H1 (cell line): ENCODE results near the gene PEX14. TPM values are rescaled to one million over a fixed set of nuclear protein-coding genes. Genes with fewer than 3 reads are reported as not detected.

Experiments used
- CTCF ChIA-PET: fragments of 300-600 bp; sonication (Branson Sonifier 250); formaldehyde crosslinking; loops from one replicate; lab custom pipeline; 2021; ENCODE audit not compliant: partially characterized antibody; lab: Charles Lee
- POLR2A ChIA-PET: fragments of 300-600 bp; sonication (Branson Sonifier 250); formaldehyde crosslinking; loops from one replicate; lab custom pipeline; 2021; ENCODE audit warnings: inconsistent platforms; ENCODE audit not compliant: partially characterized antibody; lab: Charles Lee
- DNase-seq, 2 experiments: peaks; one replicate each; pipeline versions ENCODE4 v3.0.0 to v3.0.0-alpha.2; 2010 to 2022; ENCODE audit warnings: low spot score in 2 of 2, low read depth in 1 of 2, mixed read lengths in 1 of 2
- FAIRE-seq: peaks from 2 replicates; lab custom pipeline; 2011; peaks lifted over from hg19 to GRCh38; lab: Jason Lieb, UNC
- H2AFZ ChIP-seq: 2 replicates; pipeline ENCODE4 v1.8.1; 2012; ENCODE audit warnings: low read length, inconsistent platforms
- H2AK5ac ChIP-seq: 2 replicates; pipeline ENCODE4 v1.6.1; 2013; ENCODE audit warnings: low read depth, low read length
- H2BK120ac ChIP-seq: replicated peaks from 2 replicates; pipeline ENCODE3; 2013; ENCODE audit warnings: low read depth, low read length, inconsistent platforms
- H2BK12ac ChIP-seq: 2 replicates; pipeline ENCODE4 v1.6.1; 2013; ENCODE audit warnings: low read depth, low read length
- H2BK15ac ChIP-seq: 2 replicates; pipeline ENCODE4 v1.6.1; 2013; ENCODE audit warnings: low read length
- H2BK20ac ChIP-seq: 2 replicates; pipeline ENCODE4 v1.6.1; 2013; ENCODE audit warnings: low read length
- H2BK5ac ChIP-seq: 2 replicates; pipeline ENCODE4 v1.6.1; 2013; ENCODE audit warnings: low read depth, low read length
- H3K14ac ChIP-seq: 2 replicates; pipeline ENCODE4 v1.6.1; 2013; ENCODE audit warnings: inconsistent platforms; ENCODE audit not compliant: insufficient read length
- H3K18ac ChIP-seq: 2 replicates; pipeline ENCODE4 v1.6.1; 2013; ENCODE audit warnings: low read length; ENCODE audit errors: extremely low read depth
- H3K23ac ChIP-seq: 2 replicates; pipeline ENCODE4 v1.6.1; 2013; ENCODE audit warnings: inconsistent platforms; ENCODE audit not compliant: insufficient read length
- H3K23me2 ChIP-seq: 2 replicates; pipeline ENCODE4 v1.6.1; 2013; ENCODE audit warnings: low read depth, low read length
- H3K27ac ChIP-seq: 2 replicates; pipeline ENCODE4 v1.6.1; 2011; ENCODE audit warnings: low read depth, low read length, inconsistent platforms
- H3K27me3 ChIP-seq, 4 experiments: replicated peaks in 1 of 4; 1 replicate in 1 of 4; 2 replicates in 3 of 4; pipeline versions ENCODE4 v1.6.1 to v1.8.1; 2011 to 2013; ENCODE audit warnings: low read length in 3 of 4, mild to moderate bottlenecking in 3 of 4, inconsistent platforms in 2 of 4, mixed read lengths in 2 of 4, moderate library complexity in 1 of 4; ENCODE audit not compliant: control insufficient read depth in 3 of 4, insufficient read depth in 3 of 4; ENCODE audit errors: extremely low read depth in 1 of 4
- H3K36me3 ChIP-seq, 4 experiments: 2 replicates each; pipeline versions ENCODE4 v1.6.1 to v1.8.1; 2011 to 2013; ENCODE audit warnings: mild to moderate bottlenecking in 4 of 4, low read length in 3 of 4, moderate library complexity in 2 of 4, control low read depth in 1 of 4, inconsistent platforms in 1 of 4; ENCODE audit not compliant: insufficient read depth in 4 of 4, control insufficient read depth in 2 of 4
- H3K4ac ChIP-seq: replicated peaks from 2 replicates; pipeline ENCODE3; 2013; ENCODE audit warnings: low read length, low read depth, mixed read lengths, inconsistent platforms; ENCODE audit not compliant: insufficient read length
- H3K4me1 ChIP-seq, 4 experiments: replicated peaks in 1 of 4; 1 replicate in 1 of 4; 2 replicates in 3 of 4; pipeline versions ENCODE4 v1.6.1 to v1.8.1; 2011 to 2013; ENCODE audit warnings: low read length in 3 of 4, inconsistent platforms in 2 of 4, mixed read lengths in 1 of 4; ENCODE audit not compliant: insufficient read depth in 4 of 4, control insufficient read depth in 3 of 4
- H3K4me2 ChIP-seq, 2 experiments: 2 replicates each; pipeline versions ENCODE4 v1.6.1 to v1.8.1; 2011 to 2013; ENCODE audit warnings: low read depth in 2 of 2, low read length in 2 of 2, control low read depth in 1 of 2, inconsistent platforms in 1 of 2, mild to moderate bottlenecking in 1 of 2; ENCODE audit not compliant: insufficient read depth in 1 of 2
- H3K4me3 ChIP-seq, 4 experiments: fragments of 200-600, 300-600 bp in 1 of 4; sonication (generic), shearing (Covaris generic), sonication (Bioruptor Twin) in 1 of 4; 2 replicates each; pipeline versions ENCODE4 v1.5.1 to v1.8.1; 2011 to 2016; ENCODE audit warnings: low read length in 4 of 4, low read depth in 3 of 4, control low read depth in 2 of 4, inconsistent platforms in 2 of 4, mild to moderate bottlenecking in 2 of 4, mixed read lengths in 1 of 4, moderate library complexity in 1 of 4; ENCODE audit not compliant: insufficient read depth in 2 of 4; ENCODE audit errors: extremely low read depth in 1 of 4
- H3K56ac ChIP-seq: replicated peaks from 2 replicates; pipeline ENCODE3; 2013; ENCODE audit warnings: low read depth, mild to moderate bottlenecking, mixed read lengths, low read length, inconsistent platforms; ENCODE audit not compliant: insufficient read length
- H3K79me1 ChIP-seq: 2 replicates; pipeline ENCODE4 v1.6.1; 2013; ENCODE audit warnings: low read depth, low read length, control low read depth
- H3K79me2 ChIP-seq, 2 experiments: 2 replicates each; pipeline versions ENCODE4 v1.6.1 to v1.8.1; 2012 to 2013; ENCODE audit warnings: low read length in 2 of 2, mild to moderate bottlenecking in 2 of 2, inconsistent platforms in 1 of 2; ENCODE audit not compliant: insufficient read depth in 2 of 2, control insufficient read depth in 1 of 2
- H3K9ac ChIP-seq, 4 experiments: replicated peaks in 1 of 4; 1 replicate in 1 of 4; 2 replicates in 3 of 4; pipeline versions ENCODE4 v1.6.1 to v1.8.1; 2011 to 2013; ENCODE audit warnings: low read depth in 3 of 4, low read length in 3 of 4, control low read depth in 2 of 4, mild to moderate bottlenecking in 2 of 4, moderate library complexity in 2 of 4, inconsistent platforms in 1 of 4; ENCODE audit errors: extremely low read depth in 1 of 4
- H3K9me3 ChIP-seq, 2 experiments: 2 replicates each; pipeline versions ENCODE4 v1.6.1 to v1.8.1; 2012 to 2013; ENCODE audit warnings: mild to moderate bottlenecking in 2 of 2, moderate library complexity in 2 of 2, control low read depth in 1 of 2, inconsistent platforms in 1 of 2, low read depth in 1 of 2, low read length in 1 of 2, mixed read lengths in 1 of 2; ENCODE audit not compliant: insufficient read depth in 2 of 2
- H4K20me1 ChIP-seq, 2 experiments: replicated peaks in 1 of 2; 2 replicates each; pipeline versions ENCODE3 to v1.8.1; 2011 to 2013; ENCODE audit warnings: inconsistent platforms in 2 of 2, low read length in 2 of 2, mild to moderate bottlenecking in 1 of 2; ENCODE audit not compliant: insufficient read depth in 2 of 2, control insufficient read depth in 1 of 2
- H4K5ac ChIP-seq: 2 replicates; pipeline ENCODE4 v1.6.1; 2013; ENCODE audit warnings: low read length, low read depth, mixed read lengths, inconsistent platforms; ENCODE audit not compliant: insufficient read length
- H4K8ac ChIP-seq: 2 replicates; pipeline ENCODE4 v1.8.0; 2013; ENCODE audit warnings: mild to moderate bottlenecking, moderate library complexity, low read length, inconsistent platforms; ENCODE audit not compliant: insufficient read depth; ENCODE audit errors: extremely low read depth
- H4K91ac ChIP-seq: replicated peaks from 2 replicates; pipeline ENCODE3; 2013; ENCODE audit warnings: low read length, mixed read lengths, inconsistent platforms; ENCODE audit not compliant: insufficient read length
- CBX5 ChIP-seq: fragments of 300-800, 300-1000 bp; sonication (generic); IDR thresholded peaks from 2 replicates; pipeline ENCODE4 v1.7.1; 2016; ENCODE audit warnings: antibody characterized with exemption, low read length, low read depth
- EGR1 ChIP-seq: IDR thresholded peaks from 2 replicates; pipeline ENCODE4 v1.6.1; 2011; ENCODE audit warnings: low read depth, low read length, borderline replicate concordance
- WGBS, 2 experiments: shearing (Covaris generic) in 1 of 2; methylation state at CpG; one replicate each; pipeline versions ENCODE4 v1.1.6 to v1.1.7; 2013 to 2015; ENCODE audit warnings: low lambda C conversion rate in 2 of 2, mixed read lengths in 2 of 2, inconsistent platforms in 1 of 2, low coverage in 1 of 2, missing lambda C conversion rate in 1 of 2; ENCODE audit not compliant: insufficient replicate concordance in 2 of 2, insufficient coverage in 1 of 2, insufficient read length in 1 of 2; ENCODE audit errors: extremely low coverage in 1 of 2, missing lambda C conversion rate in 1 of 2; 5-methylcytosine and 5-hydroxymethylcytosine counted together
- polyA plus RNA-seq, 7 experiments: library from polyadenylated mRNA; depleted of rRNA in 3 of 7; stranded (reverse) in 5 of 7; unstranded in 2 of 7; fragments of >200 nt in 5 of 7; fragments of 200-250 nt in 2 of 7; gene quantifications; 1 replicate in 5 of 7; 2 replicates in 1 of 7; 4 replicates in 1 of 7; pipeline versions ENCODE4 v1.2.1 to v1.2.3, GENCODE V29; 2011 to 2013; ENCODE audit warnings: missing spikeins in 2 of 7, mixed read lengths in 2 of 7
- total RNA-seq: library from RNA; stranded (reverse); fragmentation: NEBNext Ultra II Directional; extraction: Animal tissue kit (Norgen Biotek cat#: 25700); gene quantifications from 2 replicates; pipeline ENCODE4 v1.2.1, GENCODE V29; 2021

PEX14 gene
- total and polyA plus RNA-seq, 2 of the 8 experiments (the other 6 are each of a cell fraction or from before 2014, with no cell fraction given) = 13.0 to 19.8 TPM

GRCh38 chr1:10613861-10614260, 139.1 kb downstream of the PEX14 start:
- Histone ChIP-seq H2AFZ (no peak overlapping the region), H3K23ac (no peak overlapping the region), H4K8ac (no peak overlapping the region), H3K27ac (no peak overlapping the region), H3K4me1 (peaks cover 0 to 11% (median 3%) of the 10 kb centered on the region in 4 experiments; a peak in 3 of 7 replicates), H2AK5ac (no peak overlapping the region), H3K79me1 (peaks cover 9% of the 10 kb centered on the region), H4K5ac (no peak overlapping the region), H2BK15ac (no peak overlapping the region), H3K56ac (no peak overlapping the region), H2BK12ac (no peak overlapping the region), H2BK120ac (no peak overlapping the region), H3K79me2 (no peaks in the 10 kb centered on the region), H3K18ac (no peak overlapping the region), H3K4ac (no peak overlapping the region), H3K4me2 (no peak overlapping the region), H3K14ac (no peak overlapping the region), H3K4me3 (no peak overlapping the region), H3K9me3 (no peaks in the 10 kb centered on the region), H2BK5ac (no peak overlapping the region), H3K27me3 (no peaks in the 10 kb centered on the region), H2BK20ac (no peak overlapping the region), H4K91ac (no peak overlapping the region), H3K36me3 (no peaks in the 10 kb centered on the region), H4K20me1 (no peaks in the 10 kb centered on the region), H3K9ac (no peak overlapping the region), H3K23me2 (no peaks in the 10 kb centered on the region)
- ChIA-PET POLR2A (no interaction called here), CTCF (interaction anchor here (0.8 to 2.5 kb wide), 7 partner anchors 10 to 296 kb away, joined by 3 to 8 read pairs (median 4); no protein-coding TSS in a partner anchor)
- 85% methylated on average over 8 of the region's 8 CpGs; no CpG with 5 or more reads in 1 of the 2 experiments for WGBS, 2 experiments
- TF ChIP-seq EGR1 (no peak), CBX5 (no peak)
- DNase-seq (no peak), FAIRE-seq (no peak)
